Measurements from ENCODE around the gene NT5DC2. TPM values are rescaled to one million over a fixed set of nuclear protein-coding genes. Genes with fewer than 3 reads are reported as not detected.

The NT5DC2 gene
- total RNA-seq, 2 donors from 2014 or later = 23.3 to 54.7 TPM

DNA sequence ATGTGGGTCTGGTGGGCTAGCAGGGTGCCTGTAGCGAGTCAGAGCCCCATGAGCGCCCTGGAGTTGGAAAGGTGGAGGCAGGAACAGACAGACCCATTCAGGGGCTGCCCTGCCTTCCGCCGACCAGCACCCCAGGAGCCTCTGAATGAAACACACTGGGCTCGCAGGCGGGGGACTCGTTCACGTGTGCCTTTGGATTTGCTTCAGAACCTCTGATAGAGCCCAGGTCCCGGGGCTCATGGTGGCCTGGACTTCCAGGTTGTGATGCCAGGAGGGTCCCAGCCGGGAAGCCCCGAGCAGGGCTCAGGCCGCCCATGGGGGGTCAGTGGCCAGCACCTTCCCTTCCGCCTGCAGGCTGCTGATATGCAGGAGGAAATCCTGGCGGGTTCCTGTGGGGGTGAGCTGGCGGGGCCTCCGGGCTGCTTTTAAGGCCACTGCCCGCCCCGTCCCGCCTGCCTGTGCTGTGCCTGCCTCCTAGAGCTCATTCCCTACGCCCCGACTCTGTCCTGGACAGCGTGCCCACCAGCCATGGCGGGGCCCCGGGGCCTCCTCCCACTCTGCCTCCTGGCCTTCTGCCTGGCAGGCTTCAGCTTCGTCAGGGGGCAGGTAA is 38.7 kb downstream of the NT5DC2 start, which contains the start of gene STAB1:
Gene STAB1, plus strand, starts transcription at position 453 of the 610 bp plus-strand sequence. Its CDS starts 76 bp downstream, at position 529.
- Mint-ChIP-seq H3K4me1 (no peaks in the 10 kb centered on the region), H3K36me3 (ENCODE audit: low read depth) (peaks cover 27% of the 10 kb centered on the region), H3K27me3 (no peaks in the 10 kb centered on the region), H3K4me3 (no peak within 1 kb of the TSS), H3K9me3 (no peaks in the 10 kb centered on the region), H3K27ac (no peak within 1 kb of the TSS)
- peak; percentile 4 for ATAC-seq (replicated peaks)

DNA sequence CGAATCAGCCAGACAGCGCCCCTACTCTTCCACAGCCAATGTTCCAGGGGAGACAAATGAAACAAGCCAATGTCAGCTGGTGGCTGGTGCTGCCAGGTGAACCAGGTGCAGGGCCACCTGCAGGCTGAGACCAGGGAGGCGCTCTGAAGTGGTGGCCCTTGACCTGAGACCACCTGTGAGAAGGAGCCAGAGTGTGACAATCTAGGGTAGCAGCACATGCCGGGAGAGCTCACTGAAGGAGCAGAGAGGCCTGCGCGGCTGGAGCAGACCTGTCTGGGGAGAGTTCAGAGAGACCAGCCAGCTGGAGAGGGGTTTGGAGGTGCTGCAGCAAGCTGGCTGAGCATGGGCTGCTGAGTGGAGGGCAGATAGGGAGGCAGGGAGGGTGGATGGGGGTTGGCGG is 39.2 kb downstream of the NT5DC2 start:
- Mint-ChIP-seq H3K9me3 (no peaks in the 10 kb centered on the region), H3K27ac (no peak overlapping the region), H3K4me1 (no peaks in the 10 kb centered on the region), H3K27me3 (no peaks in the 10 kb centered on the region), H3K36me3 (ENCODE audit: low read depth) (peaks cover 33% of the 10 kb centered on the region), H3K4me3 (no peak overlapping the region)
- peak; percentile 5 for ATAC-seq (replicated peaks)

DNA sequence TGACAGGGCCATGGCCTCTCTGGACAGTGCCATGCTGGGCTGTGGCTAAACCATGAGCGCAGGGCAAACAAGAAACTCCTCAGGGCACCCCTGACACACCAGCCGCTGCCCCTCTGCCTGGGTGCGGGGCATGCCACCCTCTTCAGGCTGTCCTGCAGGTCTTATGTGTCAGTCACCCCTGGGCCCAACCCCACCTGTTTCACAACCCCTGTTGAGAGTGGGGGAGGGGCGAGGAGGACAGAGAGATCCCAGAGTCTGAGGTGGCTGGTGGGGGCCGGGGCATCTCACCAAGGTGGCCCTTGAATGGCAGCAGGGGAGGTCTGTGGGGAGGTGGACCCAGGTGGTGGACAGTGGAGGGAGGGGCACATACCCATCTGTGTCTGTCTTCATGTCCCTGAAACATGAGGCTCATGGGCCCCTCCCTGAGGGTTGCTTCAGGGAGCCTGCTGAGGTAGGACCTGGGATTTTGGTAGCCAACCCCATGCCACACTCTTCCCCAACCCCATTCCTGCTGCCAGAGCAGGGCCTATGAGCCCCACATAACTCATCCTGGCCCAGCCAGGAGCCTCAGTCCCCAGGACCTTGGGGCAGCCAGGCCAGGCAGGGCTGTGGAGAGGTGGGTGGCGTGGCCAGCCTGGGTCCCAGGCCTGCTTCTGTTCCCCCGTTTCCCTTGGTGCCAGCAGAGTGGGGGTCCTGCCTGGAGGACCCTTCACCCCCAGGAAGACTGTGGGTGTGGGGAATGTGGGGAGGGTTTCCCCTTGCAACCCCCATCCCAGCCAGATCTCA is 40.2 kb downstream of the NT5DC2 start:
- H3K36me3 Mint-ChIP-seq (ENCODE audit: low read depth) = peaks cover 40% of the 10 kb centered on the region
- no peaks in the 10 kb centered on the region for H3K9me3 Mint-ChIP-seq
- no peak for ATAC-seq (replicated peaks)
- H3K27me3 Mint-ChIP-seq = no peaks in the 10 kb centered on the region
- H3K4me1 Mint-ChIP-seq = no peaks in the 10 kb centered on the region
- no peak overlapping the region for H3K4me3 Mint-ChIP-seq
- H3K27ac Mint-ChIP-seq = no peak overlapping the region

DNA sequence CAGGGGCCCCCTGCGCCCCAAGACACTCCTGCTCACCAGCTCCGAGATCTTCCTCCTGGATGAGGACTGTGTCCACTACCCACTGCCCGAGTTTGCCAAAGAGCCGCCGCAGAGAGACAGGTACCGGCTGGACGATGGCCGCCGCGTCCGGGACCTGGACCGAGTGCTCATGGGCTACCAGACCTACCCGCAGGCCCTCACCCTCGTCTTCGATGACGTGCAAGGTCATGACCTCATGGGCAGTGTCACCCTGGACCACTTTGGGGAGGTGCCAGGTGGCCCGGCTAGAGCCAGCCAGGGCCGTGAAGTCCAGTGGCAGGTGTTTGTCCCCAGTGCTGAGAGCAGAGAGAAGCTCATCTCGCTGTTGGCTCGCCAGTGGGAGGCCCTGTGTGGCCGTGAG is 41.6 kb downstream of the NT5DC2 start:
- H3K4me3 Mint-ChIP-seq = no peak overlapping the region
- no peaks in the 10 kb centered on the region for H3K9me3 Mint-ChIP-seq
- no peaks in the 10 kb centered on the region for H3K27me3 Mint-ChIP-seq
- H3K36me3 Mint-ChIP-seq (ENCODE audit: low read depth) = peaks cover 51% of the 10 kb centered on the region
- no peak for ATAC-seq (replicated peaks)
- H3K27ac Mint-ChIP-seq = no peak overlapping the region
- no peaks in the 10 kb centered on the region for H3K4me1 Mint-ChIP-seq

DNA sequence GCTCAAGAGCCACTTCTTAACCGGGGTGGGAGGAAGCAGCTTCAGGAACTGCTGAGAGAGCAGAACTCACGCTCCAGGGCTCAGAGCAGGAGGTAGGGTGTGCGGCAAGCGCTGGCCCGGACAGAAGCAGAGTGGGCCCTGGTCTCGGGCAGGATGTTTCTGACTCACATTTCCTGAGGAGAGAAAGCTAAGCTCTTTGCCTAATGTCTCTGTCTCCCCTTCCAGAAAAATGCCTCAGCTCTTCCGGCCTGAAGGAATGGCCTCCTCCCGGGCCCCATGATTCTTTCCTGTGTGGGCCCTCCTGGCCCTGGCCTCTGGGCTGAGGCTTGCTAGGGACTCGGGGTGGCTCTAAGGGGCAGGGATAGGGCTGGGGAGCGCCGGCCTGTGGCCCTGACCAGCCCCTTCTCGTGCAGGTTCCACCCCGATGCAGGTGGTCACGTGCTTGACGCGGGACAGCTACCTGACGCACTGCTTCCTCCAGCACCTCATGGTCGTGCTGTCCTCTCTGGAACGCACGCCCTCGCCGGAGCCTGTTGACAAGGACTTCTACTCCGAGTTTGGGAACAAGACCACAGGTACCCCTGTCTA is 42.6 kb downstream of the NT5DC2 start:
- Mint-ChIP-seq H3K27ac (peak overlapping the region; percentile 52), H3K9me3 (no peaks in the 10 kb centered on the region), H3K4me3 (no peak overlapping the region), H3K27me3 (no peaks in the 10 kb centered on the region), H3K36me3 (ENCODE audit: low read depth) (peaks cover 61% of the 10 kb centered on the region), H3K4me1 (no peaks in the 10 kb centered on the region)
- ATAC-seq (replicated peaks) = peak; percentile 17

DNA sequence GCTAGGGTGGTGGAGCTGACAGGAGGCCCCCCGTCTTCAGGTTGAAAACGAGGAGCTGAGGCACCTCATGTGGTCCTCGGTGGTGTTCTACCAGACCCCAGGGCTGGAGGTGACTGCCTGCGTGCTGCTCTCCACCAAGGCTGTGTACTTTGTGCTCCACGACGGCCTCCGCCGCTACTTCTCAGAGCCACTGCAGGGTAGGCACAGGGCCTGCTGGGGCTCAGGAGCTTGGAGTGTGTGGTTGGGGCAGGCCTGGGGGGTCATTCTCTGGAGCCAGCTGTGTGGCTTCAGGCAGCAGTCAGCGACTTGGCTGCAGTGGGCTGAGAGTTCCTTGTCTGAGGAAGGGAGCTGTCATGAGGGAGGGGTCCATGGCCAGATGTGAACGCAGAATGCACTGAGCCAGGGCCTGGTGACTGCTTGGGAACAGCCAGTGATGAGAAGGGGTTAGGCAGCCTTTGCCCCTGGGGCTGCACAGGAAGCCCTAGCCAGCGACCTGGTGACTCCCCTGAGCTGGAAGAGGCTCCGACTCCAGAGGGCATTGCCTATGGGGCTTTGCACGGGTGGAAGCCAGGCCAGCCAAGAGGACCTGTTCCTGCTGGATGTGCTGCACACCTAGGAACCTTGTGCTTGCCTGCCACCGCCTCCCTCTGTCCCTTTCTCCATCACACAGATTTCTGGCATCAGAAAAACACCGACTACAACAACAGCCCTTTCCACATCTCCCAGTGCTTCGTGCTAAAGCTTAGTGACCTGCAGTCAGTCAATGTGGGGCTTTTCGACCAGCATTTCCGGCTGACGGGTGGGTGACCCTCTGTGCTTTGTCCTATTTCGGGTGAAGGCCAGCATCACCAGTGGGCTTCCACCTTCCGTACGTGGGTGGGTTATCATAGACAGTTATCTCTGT is 43.4 kb downstream of the NT5DC2 start:
- H3K4me1 Mint-ChIP-seq = no peaks in the 10 kb centered on the region
- ATAC-seq (replicated peaks) = no peak
- H3K27me3 Mint-ChIP-seq = no peaks in the 10 kb centered on the region
- H3K36me3 Mint-ChIP-seq (ENCODE audit: low read depth) = peaks cover 68% of the 10 kb centered on the region
- no peaks in the 10 kb centered on the region for H3K9me3 Mint-ChIP-seq
- peak overlapping the region; percentile 52 for H3K27ac Mint-ChIP-seq
- H3K4me3 Mint-ChIP-seq = no peak overlapping the region

DNA sequence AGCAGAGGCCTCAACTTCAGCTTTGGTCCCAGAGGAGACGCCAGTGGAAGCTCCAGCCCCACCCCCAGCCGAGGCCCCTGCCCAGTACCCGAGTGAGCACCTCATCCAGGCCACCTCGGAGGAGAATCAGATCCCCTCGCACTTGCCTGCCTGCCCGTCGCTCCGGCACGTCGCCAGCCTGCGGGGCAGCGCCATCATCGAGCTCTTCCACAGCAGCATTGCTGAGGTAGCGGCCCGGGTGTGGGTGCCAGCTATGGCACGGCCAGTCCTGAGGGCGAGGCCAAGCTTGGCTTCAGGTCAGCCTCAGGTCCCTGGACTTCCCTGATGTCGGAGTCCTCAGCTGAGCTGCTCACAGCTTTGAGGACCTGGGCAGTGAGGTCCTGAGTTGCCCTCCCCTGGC is 44.2 kb downstream of the NT5DC2 start:
- no peak for ATAC-seq (replicated peaks)
- H3K27ac Mint-ChIP-seq = no peak overlapping the region
- no peaks in the 10 kb centered on the region for H3K9me3 Mint-ChIP-seq
- H3K27me3 Mint-ChIP-seq = no peaks in the 10 kb centered on the region
- no peaks in the 10 kb centered on the region for H3K4me1 Mint-ChIP-seq
- no peak overlapping the region for H3K4me3 Mint-ChIP-seq
- H3K36me3 Mint-ChIP-seq (ENCODE audit: low read depth) = peaks cover 73% of the 10 kb centered on the region

DNA sequence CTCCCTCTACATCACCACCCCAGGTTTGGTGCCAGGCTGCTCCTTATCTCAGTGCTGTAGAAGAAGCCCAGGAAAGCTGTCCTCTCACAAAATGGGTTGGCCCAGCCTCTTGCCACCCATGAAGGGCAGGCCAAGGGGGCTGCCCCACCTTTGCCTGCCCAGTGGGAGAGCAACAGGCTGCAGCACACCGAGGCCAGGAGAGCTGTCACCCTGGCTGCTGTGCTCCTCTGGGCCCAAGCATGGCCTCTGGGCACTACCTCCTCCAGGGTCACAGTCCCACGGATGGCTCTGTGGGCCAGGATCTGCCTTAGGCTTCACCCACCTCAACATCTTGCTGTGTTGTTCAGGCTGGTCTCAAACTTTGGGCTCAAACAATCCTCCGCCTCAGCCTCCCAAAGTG is 44.9 kb downstream of the NT5DC2 start:
- peaks cover 80% of the 10 kb centered on the region for H3K36me3 Mint-ChIP-seq (ENCODE audit: low read depth)
- H3K4me1 Mint-ChIP-seq = no peaks in the 10 kb centered on the region
- H3K4me3 Mint-ChIP-seq = no peak overlapping the region
- no peak for ATAC-seq (replicated peaks)
- H3K9me3 Mint-ChIP-seq = no peaks in the 10 kb centered on the region
- no peaks in the 10 kb centered on the region for H3K27me3 Mint-ChIP-seq
- H3K27ac Mint-ChIP-seq = no peak overlapping the region

DNA sequence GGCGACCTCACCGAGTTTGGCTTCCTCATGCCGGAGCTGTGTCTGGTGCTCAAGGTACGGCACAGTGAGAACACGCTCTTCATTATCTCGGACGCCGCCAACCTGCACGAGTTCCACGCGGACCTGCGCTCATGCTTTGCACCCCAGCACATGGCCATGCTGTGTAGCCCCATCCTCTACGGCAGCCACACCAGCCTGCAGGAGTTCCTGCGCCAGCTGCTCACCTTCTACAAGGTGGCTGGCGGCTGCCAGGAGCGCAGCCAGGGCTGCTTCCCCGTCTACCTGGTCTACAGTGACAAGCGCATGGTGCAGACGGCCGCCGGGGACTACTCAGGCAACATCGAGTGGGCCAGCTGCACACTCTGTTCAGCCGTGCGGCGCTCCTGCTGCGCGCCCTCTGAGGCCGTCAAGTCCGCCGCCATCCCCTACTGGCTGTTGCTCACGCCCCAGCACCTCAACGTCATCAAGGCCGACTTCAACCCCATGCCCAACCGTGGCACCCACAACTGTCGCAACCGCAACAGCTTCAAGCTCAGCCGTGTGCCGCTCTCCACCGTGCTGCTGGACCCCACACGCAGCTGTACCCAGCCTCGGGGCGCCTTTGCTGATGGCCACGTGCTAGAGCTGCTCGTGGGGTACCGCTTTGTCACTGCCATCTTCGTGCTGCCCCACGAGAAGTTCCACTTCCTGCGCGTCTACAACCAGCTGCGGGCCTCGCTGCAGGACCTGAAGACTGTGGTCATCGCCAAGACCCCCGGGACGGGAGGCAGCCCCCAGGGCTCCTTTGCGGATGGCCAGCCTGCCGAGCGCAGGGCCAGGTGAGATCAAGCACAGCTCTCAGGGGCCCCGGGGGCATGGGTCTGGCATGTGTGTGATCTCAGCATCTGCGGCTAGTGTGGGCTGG is 45.6 kb downstream of the NT5DC2 start:
- H3K27me3 Mint-ChIP-seq = no peaks in the 10 kb centered on the region
- no peaks in the 10 kb centered on the region for H3K4me1 Mint-ChIP-seq

DNA sequence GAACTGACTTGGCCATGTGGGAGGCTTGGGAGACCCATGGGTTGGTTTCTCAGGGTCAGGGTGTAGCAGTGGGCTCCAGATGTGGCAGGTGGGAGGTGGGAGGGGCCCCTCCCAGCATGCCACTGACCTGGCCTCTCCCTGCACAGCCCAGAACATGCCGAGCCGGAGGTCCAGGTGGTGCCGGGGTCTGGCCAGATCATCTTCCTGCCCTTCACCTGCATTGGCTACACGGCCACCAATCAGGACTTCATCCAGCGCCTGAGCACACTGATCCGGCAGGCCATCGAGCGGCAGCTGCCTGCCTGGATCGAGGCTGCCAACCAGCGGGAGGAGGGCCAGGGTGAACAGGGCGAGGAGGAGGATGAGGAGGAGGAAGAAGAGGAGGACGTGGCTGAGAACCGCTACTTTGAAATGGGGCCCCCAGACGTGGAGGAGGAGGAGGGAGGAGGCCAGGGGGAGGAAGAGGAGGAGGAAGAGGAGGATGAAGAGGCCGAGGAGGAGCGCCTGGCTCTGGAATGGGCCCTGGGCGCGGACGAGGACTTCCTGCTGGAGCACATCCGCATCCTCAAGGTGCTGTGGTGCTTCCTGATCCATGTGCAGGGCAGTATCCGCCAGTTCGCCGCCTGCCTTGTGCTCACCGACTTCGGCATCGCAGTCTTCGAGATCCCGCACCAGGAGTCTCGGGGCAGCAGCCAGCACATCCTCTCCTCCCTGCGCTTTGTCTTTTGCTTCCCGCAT is 46.4 kb downstream of the NT5DC2 start:
- H3K27me3 Mint-ChIP-seq = no peaks in the 10 kb centered on the region
- peaks cover 89% of the 10 kb centered on the region for H3K36me3 Mint-ChIP-seq (ENCODE audit: low read depth)
- H3K27ac Mint-ChIP-seq = no peak overlapping the region
- no peak overlapping the region for H3K4me3 Mint-ChIP-seq
- H3K9me3 Mint-ChIP-seq = no peaks in the 10 kb centered on the region
- H3K4me1 Mint-ChIP-seq = no peaks in the 10 kb centered on the region
- ATAC-seq (replicated peaks) = no peak

More for the DNA sequence above, 45.6 kb downstream of the NT5DC2 start:
- Mint-ChIP-seq H3K36me3 (ENCODE audit: low read depth) (peaks cover 87% of the 10 kb centered on the region), H3K9me3 (no peaks in the 10 kb centered on the region), H3K4me3 (no peak overlapping the region), H3K27ac (no peak overlapping the region)
- ATAC-seq (replicated peaks) = no peak

DNA sequence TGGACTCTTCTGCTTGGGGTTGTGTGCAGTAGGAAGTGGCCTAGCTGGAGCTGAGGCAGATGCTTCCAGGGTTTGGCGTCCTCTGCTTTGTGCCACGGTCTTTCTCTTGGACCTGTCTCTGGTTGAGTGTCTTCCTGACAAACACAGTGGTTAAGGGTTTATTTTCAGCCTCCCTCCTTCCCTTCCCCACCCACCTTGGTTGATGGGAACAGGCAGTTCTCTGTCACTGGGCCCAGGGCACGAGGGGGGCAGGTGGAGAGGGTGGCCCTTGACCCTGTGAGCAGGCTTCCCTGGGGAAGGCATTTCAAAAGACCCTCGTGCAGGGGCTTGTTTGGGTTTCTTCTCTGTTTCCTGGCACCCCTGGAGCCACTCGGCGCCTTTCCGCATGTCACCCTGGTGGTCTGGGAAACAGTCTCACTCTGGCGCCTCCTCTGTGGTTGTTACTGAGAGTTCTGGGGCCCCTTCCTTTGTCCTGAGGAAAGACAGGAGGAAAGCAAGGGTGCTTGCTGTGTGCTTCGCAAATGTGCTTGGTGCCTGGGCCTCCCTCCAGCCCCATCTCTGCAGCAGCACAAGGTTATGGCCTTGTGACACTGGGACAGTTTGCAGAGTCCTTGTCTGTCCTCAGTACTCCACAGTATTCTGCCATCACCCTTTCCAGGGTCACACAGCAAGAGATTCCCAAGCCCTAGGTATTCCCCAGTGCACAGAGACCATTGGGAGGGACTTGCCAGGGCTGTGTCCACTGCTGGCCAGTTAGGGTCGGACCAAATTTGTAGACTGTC is 48.8 kb downstream of the NT5DC2 start:
- peak overlapping the region; percentile 72 for H3K27ac Mint-ChIP-seq
- no peak for ATAC-seq (replicated peaks)
- no peaks in the 10 kb centered on the region for H3K27me3 Mint-ChIP-seq
- no peaks in the 10 kb centered on the region for H3K4me1 Mint-ChIP-seq
- no peaks in the 10 kb centered on the region for H3K9me3 Mint-ChIP-seq
- no peak overlapping the region for H3K4me3 Mint-ChIP-seq
- peaks cover 87% of the 10 kb centered on the region for H3K36me3 Mint-ChIP-seq (ENCODE audit: low read depth)

DNA sequence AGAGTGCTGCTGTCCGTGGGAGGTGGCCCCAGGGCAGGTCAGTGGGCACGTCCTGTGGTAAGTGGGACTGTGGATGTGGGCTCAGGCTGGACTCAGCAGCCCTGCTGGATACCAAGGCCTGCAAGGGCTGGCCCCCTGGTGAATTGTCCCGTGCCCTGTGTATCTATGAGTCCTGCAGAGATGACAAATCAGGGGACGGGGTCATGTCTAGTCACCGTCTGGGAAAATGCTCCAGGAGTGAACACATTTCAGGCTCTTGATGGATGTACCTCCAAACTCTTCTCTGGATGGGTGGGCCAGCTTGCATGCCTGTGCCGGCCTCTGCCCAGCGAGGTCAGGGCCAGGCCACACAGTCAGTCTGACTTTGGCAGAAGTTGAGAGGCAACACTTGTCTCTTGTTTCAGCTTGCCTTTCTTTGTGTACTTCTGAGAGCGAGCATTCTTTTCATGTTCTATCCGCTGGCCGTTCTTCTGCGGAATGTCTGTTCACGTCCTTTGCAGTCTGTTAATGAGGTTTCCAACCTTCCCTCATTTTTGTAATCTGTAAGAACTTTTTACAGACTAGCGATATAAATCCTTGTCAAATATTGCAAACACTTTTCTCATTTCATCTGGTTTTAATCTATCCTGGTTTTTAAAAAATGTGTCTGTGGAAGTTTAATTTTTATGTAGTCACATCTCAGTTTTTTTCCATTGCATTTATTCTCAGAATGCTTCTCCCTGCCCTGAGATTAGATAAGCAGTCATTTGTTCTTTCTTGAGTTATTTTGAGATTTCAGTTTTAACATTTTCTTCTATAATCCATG is 49.9 kb downstream of the NT5DC2 start:
- Mint-ChIP-seq H3K36me3 (ENCODE audit: low read depth) (peaks cover 88% of the 10 kb centered on the region), H3K4me3 (no peak overlapping the region), H3K27me3 (no peaks in the 10 kb centered on the region), H3K9me3 (no peaks in the 10 kb centered on the region), H3K27ac (no peak overlapping the region), H3K4me1 (no peaks in the 10 kb centered on the region)
- ATAC-seq (replicated peaks) = no peak

Measured in activated T-helper 17 cell treated with anti-CD3 and anti-CD28 coated beads, Interleukin-2, amount 50 U/mL, for 72 hours (primary cell).